GM21381 (cell line): ENCODE results near the gene GNA12.
A peak's percentile ranks its signal among the peaks of the same experiment; 100 is the strongest.

Experiments
- ATAC-seq: cut with Tn5 transposase; IDR thresholded peaks from one replicate; pipeline ENCODE4 v1.9.1; 2021; ENCODE audit warnings: mild to moderate bottlenecking, moderate library complexity; ENCODE audit not compliant: unreplicated experiment

The GNA12 gene, protein sequence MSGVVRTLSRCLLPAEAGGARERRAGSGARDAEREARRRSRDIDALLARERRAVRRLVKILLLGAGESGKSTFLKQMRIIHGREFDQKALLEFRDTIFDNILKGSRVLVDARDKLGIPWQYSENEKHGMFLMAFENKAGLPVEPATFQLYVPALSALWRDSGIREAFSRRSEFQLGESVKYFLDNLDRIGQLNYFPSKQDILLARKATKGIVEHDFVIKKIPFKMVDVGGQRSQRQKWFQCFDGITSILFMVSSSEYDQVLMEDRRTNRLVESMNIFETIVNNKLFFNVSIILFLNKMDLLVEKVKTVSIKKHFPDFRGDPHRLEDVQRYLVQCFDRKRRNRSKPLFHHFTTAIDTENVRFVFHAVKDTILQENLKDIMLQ

DNA sequence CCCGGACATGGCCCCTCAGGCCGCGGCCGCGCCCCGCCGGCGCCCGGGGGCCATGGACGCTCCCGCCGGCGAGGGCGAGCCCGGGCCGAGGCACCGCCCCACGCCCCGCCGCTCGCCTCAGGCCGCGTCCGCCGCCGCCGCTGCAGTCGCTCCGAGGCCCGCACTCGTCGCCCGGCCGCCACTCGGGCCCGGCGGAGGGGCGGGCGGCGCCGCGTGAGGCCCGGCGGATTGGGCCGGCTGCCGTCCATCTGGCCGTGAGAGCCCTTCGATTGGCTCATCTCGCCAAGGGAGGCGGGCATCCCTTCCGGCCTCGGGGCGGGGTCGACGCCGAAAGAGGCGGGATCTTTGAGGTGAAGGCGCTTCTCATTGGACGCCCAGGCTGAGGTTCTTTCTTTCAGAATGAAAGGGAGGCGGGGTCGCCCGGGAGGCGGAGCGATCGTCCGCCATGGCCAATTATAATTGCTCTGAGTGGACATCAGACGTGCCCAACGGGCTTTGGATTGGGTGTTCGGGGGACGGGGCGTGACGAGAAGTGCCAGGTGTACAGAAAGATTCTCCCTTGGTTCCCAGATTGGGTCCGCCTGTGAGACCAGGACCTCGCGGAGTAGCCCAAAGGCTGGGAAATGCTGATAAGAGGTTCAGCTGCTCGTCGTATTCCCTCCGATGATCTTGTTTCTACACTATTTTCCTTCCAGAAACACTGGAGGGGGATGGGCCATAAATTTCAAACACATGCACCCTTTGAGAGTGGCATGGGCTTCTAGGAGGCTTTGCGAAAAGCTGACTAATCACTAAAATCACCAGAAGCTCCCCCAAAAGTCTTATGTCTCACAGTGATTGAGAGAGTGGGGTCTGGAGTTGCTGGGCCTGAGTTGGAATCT, at the start of gene GNA12:
Gene GNA12 (minus strand): TSS at position 156 of the 881 bp plus-strand sequence. CDS start 147 bp downstream, at position 9.
- peak; percentile 94 for ATAC-seq

DNA sequence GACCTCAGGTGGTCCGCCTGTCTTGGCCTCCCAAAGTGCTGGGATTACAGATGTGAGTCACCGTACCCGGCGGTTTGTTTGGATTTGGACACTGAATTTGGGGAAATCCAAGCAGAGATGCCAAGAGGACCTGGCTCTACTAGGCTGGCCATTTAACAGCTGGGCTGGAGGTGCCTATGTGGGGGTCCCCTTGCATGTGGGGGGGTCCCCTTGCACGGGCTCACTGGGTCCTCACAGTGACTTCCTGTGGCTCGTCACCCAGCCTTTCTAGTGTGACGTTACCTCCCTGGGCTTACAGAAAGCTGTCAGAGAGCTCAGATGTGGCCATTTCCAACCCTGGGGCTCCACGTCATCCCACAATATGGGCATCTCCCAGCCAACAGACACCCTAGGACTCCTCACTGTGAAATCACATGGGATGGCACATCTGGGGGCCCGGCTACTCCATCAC, 49.3 kb upstream of the GNA12 start:
- no peak for ATAC-seq

DNA sequence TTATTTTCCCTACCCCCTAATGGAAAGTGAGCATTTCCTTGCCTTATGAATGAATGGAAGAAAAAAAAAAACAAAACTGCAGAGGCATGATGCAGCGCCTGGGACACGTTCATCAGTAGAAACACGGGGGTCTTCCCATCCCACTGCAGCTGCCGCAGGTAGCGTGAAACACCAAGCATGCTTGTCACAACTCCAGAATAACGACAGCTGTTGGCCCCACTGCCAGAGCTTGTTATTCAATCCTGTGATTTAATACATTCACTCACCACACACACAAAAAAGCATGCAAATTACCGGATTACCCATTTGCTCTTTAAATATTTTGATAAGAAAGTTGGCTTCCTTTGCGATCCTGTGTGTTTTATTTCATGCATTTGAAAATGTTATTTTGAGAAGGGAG, 48.4 kb upstream of the GNA12 start:
- no peak for ATAC-seq

DNA sequence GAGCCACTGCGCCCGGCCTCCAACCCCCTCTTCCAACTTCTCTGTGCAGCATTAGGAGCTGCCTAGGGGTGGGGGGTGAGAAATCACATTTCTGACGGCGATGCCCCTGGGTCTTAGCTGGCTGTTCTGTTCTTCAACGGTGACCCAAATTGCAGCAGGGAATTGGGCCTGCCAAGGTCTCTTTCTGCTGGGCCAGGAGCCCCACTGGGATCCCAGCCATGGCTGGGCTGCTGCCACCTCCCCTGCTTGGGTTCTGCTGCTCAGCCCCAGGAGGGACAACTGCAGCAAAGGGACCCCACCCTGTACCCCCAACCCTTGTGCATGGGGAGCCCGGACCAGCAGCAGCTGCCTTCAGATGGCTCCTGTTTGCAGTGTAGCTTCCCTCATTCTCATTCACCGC, 43.7 kb upstream of the GNA12 start:
- ATAC-seq = no peak

DNA sequence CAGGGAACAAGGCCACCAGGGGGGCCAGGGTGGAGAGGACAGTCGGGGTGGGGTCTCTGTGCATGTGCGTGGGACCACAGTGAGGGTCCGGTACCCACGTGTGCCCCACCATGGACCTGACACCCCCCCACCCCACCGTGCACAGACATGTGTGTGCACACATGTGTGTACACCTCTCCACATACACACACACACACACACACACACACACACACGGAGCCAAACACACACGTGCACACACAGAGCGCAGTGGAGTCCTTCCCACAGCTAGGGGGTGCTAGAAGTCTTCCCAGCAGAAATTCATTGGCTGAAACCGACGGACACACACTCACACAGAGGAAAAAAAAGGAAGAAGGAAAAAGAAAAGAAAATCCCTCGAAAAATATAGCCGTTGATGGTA, 42.8 kb upstream of the GNA12 start:
- no peak for ATAC-seq

DNA sequence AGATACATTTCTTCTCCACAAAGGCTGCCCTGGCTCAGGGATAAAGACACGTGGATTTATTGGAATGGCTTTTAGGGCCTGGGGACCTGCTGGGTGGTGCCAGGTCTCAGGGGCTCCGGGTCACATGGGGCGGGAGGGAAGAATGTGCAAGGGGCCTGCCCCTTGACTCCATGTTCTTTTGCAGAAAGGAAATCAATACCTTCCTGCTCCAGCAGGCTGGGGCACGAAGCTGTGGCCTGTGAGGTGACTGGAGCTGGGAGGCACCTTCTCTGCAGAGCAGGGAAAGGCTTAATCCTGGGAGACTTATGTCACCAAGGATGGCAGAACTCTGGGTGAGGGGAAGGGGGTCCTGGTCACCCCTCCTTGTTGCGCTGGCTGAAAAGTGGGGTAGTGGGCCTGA, 42.3 kb upstream of the GNA12 start:
- ATAC-seq = no peak

DNA sequence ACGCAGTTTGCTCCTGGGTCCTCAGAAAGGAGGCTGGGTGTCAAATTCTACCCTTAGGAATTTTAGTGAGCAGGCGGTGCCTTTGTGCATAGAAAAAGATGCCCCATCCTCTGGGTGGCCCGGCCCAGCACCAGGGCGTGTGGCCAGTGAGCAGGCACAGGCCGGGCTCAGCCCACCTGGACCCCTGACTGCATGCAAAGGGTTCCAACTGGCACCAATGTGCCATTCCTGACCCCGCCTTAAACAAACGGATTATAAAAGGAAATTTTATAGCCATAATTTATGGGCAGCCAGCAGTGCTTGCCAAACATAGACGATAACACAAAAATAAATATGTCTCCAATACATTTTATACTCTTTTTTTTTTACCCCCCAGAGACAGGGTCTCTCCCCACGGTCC, 40.1 kb upstream of the GNA12 start:
- ATAC-seq = no peak

DNA sequence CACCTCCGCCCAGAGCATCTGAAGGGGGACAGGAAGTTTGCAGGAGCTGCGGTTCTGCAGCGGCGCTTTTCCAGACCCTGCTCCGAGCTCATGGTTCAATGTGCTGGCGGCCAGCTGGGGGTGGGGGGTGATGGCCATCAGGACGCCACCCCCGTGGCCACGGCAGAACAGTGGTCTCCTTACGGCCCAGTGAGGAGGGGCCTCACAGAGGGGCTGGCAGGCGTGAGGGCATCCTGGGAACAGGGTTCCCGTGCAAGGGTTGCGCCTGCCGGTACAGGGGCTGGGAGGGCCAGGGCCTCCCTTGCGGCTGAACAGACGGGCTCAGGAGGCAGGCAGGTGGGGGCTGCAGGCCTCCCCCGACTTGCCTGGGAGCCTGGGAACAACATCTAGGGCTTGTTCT, 39.0 kb upstream of the GNA12 start:
- no peak for ATAC-seq

DNA sequence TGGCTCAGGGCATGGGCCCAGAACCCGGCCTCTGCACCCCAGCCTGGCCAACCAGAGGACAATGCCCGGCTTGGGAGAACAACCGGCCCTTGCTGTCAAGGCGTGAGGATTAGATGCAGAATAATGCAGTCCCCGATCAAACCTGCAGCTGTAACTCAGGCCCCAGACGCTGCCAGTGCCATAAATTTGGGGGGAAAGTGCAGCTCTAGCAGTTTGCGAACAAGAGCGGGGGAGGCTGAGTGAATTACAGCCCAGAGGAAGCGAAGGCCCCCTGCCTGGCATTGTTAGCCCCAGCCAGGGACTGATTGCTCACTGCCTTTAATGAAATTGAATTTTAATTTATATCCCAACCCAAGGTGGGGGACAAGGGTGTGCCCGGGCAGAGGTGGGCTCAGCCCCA, 38.0 kb upstream of the GNA12 start:
- ATAC-seq = no peak

DNA sequence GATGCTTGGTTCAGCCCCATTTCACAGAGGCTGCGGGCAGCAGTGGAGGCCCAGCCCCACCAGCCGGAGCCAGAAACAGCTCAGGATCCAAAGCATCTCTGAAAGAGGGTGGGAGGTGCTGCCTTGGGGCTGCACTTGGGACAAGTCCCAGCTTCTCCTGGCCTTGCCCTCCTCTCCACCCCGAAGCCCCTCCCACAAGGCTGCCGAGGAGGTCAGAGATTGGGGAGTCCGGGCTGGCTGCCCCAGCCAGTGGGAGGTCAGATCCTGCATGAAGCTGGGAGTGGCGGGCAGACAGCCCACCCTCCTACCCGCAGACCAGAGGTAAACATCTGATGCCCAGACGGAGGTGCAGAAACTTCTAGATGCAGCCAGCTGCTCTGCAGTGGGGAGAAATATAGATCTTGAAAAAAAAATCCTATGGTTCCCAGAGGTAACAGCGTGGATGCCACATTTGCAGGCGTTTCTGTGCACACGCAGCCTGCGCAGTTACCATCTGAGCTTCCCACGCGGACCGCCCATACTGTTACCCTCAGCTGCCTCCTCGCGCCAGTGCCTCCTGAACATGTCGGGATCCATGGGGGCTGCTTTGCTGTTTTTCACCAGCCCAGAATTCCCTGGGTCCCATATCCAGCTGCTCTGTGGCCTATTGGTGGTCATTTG, 36.9 kb upstream of the GNA12 start:
- no peak for ATAC-seq

DNA sequence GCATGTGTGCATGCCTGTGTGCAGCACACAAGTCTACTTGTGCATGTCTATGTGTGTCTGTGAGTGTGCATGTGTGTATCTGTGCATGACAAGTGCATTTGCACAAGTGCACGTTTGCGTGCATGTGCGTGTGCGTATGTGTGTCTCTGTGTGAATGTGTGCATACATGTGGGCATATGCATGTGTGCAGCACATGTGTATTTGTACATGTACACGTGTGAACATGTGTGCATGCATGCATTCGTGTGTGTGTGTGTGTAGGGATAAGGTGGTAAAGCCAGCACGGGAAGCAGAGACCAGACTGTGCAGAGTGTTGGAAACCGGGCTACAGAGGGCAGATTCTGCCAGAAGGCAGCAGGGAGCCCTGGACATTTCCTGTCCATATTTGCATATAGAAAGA, 35.9 kb upstream of the GNA12 start:
- ATAC-seq = no peak

DNA sequence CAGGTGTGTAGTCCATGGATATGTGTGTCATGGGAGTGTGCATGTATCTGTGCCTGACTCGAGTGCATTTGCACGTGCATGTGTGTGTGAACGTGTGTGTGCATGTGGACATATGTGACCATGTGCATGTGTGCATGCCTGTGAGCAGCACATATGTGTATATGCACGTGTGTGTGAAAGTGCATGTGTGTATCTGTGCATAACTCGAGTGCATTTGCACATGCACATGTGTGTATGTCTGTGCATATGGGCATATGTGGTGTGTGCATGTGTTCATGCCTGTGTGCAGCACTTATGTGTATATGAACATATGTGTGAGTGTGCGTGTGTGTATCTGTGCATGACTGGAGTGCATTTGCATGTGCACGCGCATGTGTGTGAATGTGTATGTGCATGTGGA, 35.2 kb upstream of the GNA12 start:
- ATAC-seq = no peak

DNA sequence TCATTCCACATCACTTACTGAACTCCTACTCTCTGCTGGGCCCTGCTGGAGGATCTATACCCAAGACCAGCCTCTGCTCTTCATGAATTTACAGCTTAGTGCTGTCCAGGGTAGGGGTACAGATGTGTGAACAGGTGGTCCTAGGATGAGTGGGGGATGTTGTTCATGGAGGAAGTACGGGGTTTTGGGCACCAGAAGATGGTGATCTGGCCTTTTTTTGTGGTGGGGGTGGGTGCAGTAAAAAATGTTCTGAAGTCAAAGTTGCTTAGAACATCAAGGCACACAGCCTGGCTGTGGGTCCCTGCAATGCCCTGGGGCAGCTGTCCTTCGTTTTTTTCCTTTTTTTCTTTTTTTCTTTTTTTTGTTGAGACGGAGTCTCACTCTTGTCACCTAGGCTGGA, 34.2 kb upstream of the GNA12 start:
- no peak for ATAC-seq

DNA sequence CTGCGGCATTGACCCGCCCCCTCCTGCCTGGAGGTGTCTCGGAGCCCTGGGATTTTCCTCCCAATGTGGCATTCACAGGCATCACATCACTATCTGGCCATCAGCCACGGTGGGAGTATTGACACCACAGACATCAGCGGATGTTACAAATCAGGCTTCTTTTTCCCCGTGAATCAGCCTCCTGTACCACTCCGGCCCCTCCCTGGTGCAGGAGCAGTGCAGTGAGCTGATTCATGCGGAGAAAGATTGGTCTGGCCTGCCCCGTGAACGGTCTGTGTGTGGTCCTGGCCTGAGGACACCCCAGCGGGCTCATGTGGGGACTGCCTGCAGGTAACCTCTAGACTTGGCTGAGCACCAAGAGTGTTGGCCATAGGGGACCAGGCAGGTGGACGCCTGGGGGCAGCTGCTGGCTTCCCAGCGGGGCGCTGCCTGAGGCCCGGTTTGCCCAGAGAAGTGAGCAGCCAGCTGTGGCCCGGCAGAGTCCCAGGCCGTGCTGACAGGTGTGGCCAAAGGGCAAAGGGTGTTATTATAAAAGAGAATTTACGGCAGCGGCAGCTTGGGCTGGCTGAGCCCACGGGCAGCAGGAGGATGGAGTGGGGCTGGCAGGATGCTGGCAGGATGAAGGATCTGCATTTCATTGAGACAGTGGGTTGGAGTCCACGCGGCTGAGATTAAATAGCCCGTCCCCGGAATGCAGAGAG, 32.1 kb upstream of the GNA12 start:
- ATAC-seq = no peak

DNA sequence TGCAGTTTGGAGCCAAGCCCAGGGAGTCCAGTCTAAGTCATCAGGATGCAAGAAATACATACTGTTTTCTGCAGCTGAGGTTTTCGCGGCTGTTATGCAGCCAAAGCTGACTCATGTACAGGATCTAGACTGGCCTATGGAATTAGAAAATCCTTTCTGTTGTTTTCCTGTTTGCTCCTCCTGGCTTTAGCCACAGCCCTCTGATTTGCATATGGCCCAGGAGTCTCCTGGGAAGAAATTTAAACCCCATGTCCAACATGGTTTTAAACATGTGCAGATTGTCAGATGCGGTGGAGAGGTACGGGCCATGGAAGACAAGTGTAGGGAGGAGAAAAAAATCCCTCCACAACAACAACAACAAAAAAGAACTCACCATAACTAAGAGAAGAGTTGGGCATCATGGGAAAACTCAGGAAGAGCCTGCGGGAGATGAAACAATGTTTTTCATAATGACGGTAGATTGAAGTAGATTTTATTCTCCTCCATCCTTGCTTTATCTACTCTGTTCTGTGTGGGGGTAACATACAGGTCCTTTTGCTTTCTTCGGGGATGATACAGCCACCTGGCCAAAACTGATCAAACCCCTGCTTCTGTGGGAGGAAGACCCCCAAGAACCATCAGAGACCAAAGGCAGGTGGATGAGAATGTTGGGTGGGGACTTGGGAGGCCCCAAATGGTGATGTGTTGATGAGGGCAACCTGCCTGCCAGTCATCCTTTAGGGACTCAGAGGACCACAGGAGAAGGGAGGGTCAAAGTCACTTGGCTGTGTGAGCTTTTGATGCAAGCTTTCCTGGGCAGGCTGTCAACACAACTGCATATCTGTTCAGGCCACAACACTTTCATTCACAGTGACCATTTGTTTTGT, 29.8 kb upstream of the GNA12 start:
- ATAC-seq = no peak

DNA sequence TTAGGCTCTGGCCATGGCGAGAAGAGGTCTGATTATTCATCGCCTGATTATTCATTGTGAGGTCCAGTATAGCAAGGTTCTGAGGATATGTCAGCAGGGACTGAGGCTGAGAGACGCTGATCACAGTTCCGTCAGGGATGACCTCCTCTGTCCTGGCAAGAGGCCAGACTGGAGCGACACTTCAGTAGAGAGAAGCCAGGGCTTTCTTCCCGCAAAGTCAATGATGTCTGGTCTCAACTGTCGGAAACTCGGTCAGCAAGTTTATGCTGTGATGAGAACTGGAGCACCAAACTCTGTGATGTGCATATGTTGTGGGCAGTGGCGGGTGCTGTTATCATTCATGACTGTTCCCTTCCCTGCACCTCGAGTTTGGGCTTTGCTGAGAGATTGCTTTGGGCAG, 29.0 kb upstream of the GNA12 start:
- no peak for ATAC-seq

DNA sequence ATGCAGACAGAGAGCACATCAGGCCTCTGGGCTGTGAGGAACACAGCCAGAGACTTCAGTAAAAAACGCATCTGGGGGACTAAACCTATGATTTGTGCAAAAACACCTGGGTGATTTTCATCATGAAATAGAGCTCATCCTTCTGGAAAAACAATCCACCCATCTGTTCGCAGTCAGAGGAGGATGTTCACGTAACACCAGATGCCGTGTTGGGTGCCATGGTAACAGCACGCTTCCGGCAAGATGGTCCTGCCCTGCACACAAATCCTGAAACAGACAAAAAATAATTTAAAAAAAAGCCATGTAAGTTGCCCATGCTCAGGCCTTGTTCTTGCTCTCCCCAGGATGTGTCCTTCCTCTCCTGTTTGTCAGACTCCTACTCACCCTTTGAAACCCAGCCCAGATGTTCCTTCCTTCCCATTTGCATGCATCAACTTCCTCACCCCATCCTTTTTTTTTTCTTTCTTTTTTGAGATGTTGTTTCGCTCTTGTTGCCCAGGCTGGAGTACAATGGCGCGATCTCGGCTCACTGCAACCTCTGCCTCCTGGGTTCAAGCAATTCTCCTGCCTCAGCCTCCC, 28.3 kb upstream of the GNA12 start:
- no peak for ATAC-seq

DNA sequence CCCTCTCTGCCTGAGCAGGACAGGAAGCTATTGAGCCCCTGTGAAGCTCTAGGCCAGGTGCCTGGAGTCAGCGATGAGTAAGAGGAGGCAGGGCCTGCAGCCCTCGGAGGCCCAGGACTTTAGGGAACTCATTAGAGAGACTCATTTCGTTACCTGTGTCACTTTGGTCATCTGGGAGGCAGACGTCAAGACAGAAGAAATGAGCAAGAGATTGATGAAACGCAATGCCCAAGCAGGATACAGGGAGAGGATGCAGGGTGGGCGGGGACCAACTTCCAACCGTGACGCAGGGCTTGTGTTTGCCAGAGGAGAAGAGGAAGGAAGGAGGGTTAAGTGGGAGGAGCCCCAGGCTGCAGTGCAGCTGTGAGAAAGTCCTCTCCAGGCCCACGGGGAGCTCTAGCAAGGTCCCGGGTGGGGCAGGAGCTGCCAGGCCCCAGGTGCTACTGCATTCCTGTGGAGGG, 26.4 kb upstream of the GNA12 start:
- peak; percentile 48 for ATAC-seq

DNA sequence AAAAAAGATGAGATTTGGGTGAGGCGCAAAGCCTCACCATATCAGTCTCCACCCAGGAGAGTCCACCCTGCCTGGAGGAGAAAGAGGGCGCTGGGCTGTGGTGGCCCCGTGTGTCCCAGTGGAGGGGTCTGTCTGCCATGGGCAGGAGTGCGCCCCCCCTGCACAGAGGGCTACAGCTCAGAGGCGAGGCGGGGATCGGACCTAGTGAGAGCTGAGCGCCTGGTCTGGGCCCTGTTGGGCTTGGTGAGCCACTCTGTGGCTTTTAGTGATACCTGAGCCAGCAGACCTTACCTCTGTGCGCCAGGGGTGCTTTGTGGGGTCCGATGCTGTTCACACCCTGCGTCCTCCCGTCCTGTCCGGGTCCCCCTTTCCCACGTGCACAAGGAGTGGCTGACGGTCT, 25.9 kb upstream of the GNA12 start:
- no peak for ATAC-seq

DNA sequence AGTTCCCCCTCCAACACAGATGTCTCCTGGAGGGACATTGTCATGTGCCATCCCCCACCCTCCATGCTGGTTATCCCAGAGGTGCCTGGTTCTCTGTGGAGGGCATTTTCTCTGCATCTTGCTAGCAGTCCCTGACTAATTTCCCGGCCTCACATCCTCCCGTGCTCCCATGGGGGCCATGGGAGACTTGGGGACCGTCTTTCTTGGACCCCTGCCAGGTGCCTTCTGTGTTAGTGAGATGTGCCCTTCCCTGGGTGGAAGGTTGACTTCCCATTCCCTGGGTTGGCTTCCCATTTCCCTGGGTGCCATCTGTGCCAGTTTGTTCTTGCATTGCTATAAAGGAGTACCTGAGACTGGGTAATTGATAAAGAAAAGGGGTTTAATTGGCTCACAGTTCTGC, 22.5 kb upstream of the GNA12 start:
- ATAC-seq = no peak
